Activated CD8-positive, alpha-beta memory T cell treated with anti-CD3 and anti-CD28 coated beads, Interleukin-2, amount 10 ng/mL, durations not matched to agents 7 days and 5 days (primary cell): ENCODE data around the gene RBM47. TPM values are rescaled to one million over a fixed set of nuclear protein-coding genes. Genes with fewer than 3 reads are reported as not detected.

Experiments
- ATAC-seq: fragments of 150-1000 bp; cut with Tn5 transposase; one replicate; pipeline ENCODE4 v1.10.0; 2021; ENCODE audit warnings: moderate library complexity
- CTCF ChIA-PET: fragments of 350-600 bp; sonication (Branson Sonifier 250); formaldehyde crosslinking; loops from one replicate; lab custom pipeline; 2021; ENCODE audit warnings: antibody characterized with exemption; lab: Charles Lee
- DNase-seq: peaks from one replicate; pipeline ENCODE4 v3.0.0-alpha.2; 2020
- H3K27ac Mint-ChIP-seq: one replicate; pipeline ENCODE4 v1.8.0; 2021; ENCODE audit warnings: mild to moderate bottlenecking, mixed read lengths
- H3K27me3 Mint-ChIP-seq: one replicate; pipeline ENCODE4 v1.8.0; 2021; ENCODE audit warnings: mixed read lengths
- H3K36me3 Mint-ChIP-seq: one replicate; pipeline ENCODE4 v1.8.0; 2021; ENCODE audit warnings: mild to moderate bottlenecking, mixed read lengths
- H3K4me1 Mint-ChIP-seq: one replicate; pipeline ENCODE4 v1.8.0; 2021; ENCODE audit warnings: mixed read lengths
- H3K4me3 Mint-ChIP-seq: one replicate; pipeline ENCODE4 v1.8.0; 2021; ENCODE audit warnings: mild to moderate bottlenecking, moderate library complexity, mixed read lengths
- H3K9me3 Mint-ChIP-seq: one replicate; pipeline ENCODE4 v1.8.0; 2022; ENCODE audit warnings: low read depth, mixed read lengths
- total RNA-seq, 2 experiments: library from RNA; stranded (reverse); gene quantifications; one replicate each; pipeline ENCODE4 v1.2.3, GENCODE V29; 2021

The RBM47 gene
- total RNA-seq, 2 experiments from 2014 or later, result 2.2 to 2.3 TPM

- Mint-ChIP-seq H3K36me3 (no peaks in the 10 kb centered on the region), H3K27ac (no peak overlapping the region), H3K27me3 (peaks cover 20% of the 10 kb centered on the region), H3K4me1 (no peaks in the 10 kb centered on the region), H3K4me3 (no peak overlapping the region), H3K9me3 (no peaks in the 10 kb centered on the region)
- DNase-seq, result no peak
- CTCF ChIA-PET, result no interaction called here
- no peak for ATAC-seq
Observed at GRCh38 chr4:40493160-40493559, 136.5 kb downstream of the RBM47 start.

DNA sequence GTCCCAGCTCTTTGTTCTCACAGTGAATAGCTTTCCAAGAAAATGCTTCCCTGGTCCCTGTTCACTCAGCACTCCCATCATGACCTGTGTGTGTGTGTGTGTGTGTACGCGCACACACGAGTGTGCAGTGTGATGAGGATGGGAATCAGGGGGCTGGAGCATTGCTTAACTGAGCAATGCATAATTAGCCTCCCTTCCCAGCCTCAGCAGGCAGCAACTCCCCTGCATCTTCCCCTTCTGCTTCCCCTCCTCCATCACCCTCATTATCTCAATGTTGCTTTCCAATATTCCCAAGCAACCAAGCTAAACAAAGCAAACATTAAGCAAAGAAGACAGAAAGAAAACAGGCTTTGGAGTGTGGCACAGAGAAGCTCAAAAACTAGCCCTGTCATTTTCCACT is 137.0 kb downstream of the RBM47 start:
- peaks cover 22% of the 10 kb centered on the region for H3K27me3 Mint-ChIP-seq
- no peaks in the 10 kb centered on the region for H3K9me3 Mint-ChIP-seq
- CTCF ChIA-PET, result no interaction called here
- no peak overlapping the region for H3K27ac Mint-ChIP-seq
- DNase-seq (no peak), ATAC-seq (no peak)
- no peaks in the 10 kb centered on the region for H3K4me1 Mint-ChIP-seq
- no peaks in the 10 kb centered on the region for H3K36me3 Mint-ChIP-seq
- no peak overlapping the region for H3K4me3 Mint-ChIP-seq

GRCh38 chr4:40490481-40490880 is 139.2 kb downstream of the RBM47 start:
- H3K4me1 Mint-ChIP-seq, result no peaks in the 10 kb centered on the region
- CTCF ChIA-PET, result interaction anchor here (0.8 kb wide), 1 partner anchor 10 kb away, joined by 3 read pairs; no protein-coding TSS in a partner anchor
- no peak overlapping the region for H3K27ac Mint-ChIP-seq
- peaks cover 2% of the 10 kb centered on the region for H3K9me3 Mint-ChIP-seq
- H3K4me3 Mint-ChIP-seq, result no peak overlapping the region
- no peaks in the 10 kb centered on the region for H3K36me3 Mint-ChIP-seq
- ATAC-seq (no peak), DNase-seq (no peak)
- H3K27me3 Mint-ChIP-seq, result peaks cover 31% of the 10 kb centered on the region

DNA sequence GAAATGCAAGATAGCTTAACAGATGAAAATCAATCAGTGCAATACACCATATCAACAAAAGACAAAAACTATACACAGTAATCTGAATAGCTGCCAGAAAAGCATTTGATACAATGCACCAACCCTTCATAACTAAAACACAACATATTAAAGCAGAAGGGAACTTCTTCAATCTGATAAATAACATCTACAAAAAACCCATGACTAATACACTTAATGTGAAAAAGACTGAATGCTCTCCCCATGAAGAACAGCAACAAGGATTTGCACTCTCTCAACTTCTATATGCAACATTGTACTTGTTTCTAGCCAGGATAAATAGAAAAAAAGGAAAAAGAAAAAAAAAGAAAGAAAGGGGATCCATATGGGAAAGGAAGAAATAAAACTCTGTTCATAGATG is 139.7 kb downstream of the RBM47 start:
- peaks cover 35% of the 10 kb centered on the region for H3K27me3 Mint-ChIP-seq
- DNase-seq (no peak), ATAC-seq (no peak)
- H3K4me1 Mint-ChIP-seq, result no peaks in the 10 kb centered on the region
- no peak overlapping the region for H3K27ac Mint-ChIP-seq
- no peak overlapping the region for H3K4me3 Mint-ChIP-seq
- no peaks in the 10 kb centered on the region for H3K36me3 Mint-ChIP-seq
- H3K9me3 Mint-ChIP-seq, result peaks cover 2% of the 10 kb centered on the region
- CTCF ChIA-PET, result no interaction called here

GRCh38 chr4:40486534-40486933 is 143.1 kb downstream of the RBM47 start:
- no peak overlapping the region for H3K27ac Mint-ChIP-seq
- H3K9me3 Mint-ChIP-seq, result peaks cover 2% of the 10 kb centered on the region
- H3K4me1 Mint-ChIP-seq, result no peaks in the 10 kb centered on the region
- no peaks in the 10 kb centered on the region for H3K36me3 Mint-ChIP-seq
- CTCF ChIA-PET, result no interaction called here
- H3K4me3 Mint-ChIP-seq, result no peak overlapping the region
- peaks cover 45% of the 10 kb centered on the region for H3K27me3 Mint-ChIP-seq
- ATAC-seq (no peak), DNase-seq (no peak)

DNA sequence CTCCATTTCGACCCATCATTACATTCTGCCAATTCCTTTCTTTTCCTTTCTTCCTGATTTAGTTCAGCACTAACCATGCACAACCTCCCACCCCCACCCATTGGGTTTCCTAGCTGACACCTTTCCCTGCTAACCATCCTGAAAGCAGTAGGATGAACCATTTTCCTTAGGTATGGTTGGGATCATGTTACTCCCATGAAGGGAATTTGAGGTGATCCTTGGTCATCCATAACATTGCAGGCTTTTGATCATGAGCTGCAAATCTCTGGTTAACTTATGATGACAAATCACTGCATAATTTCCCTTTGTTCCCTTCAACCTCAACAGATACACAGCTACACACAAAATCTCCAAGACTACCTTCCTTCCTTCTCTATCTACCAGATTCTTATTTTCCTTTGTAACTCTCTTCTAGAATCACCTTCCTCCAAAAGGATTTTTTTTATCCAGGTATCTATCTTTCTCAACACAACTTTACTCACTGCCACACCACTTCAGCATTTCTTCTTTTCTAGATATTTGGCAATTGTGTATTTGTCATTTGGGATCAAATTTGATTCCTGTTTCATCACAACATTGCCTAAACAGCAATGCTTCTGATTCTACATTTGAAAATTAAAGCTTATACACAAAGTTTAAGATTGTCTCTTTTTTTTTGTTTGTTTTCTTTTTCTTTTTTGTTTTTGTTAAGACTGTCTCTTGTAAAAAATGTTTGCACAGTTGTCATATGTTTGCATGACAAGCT is 145.1 kb downstream of the RBM47 start:
- Mint-ChIP-seq H3K27me3 (peaks cover 37% of the 10 kb centered on the region), H3K9me3 (peaks cover 2% of the 10 kb centered on the region), H3K36me3 (no peaks in the 10 kb centered on the region), H3K4me3 (no peak overlapping the region), H3K4me1 (no peaks in the 10 kb centered on the region), H3K27ac (no peak overlapping the region)
- ATAC-seq (no peak), DNase-seq (no peak)
- CTCF ChIA-PET, result no interaction called here

GRCh38 chr4:40482985-40483647 is 146.5 kb downstream of the RBM47 start:
- no peaks in the 10 kb centered on the region for H3K36me3 Mint-ChIP-seq
- DNase-seq (no peak), ATAC-seq (no peak)
- no peaks in the 10 kb centered on the region for H3K4me1 Mint-ChIP-seq
- H3K27ac Mint-ChIP-seq, result no peak overlapping the region
- no peak overlapping the region for H3K4me3 Mint-ChIP-seq
- H3K9me3 Mint-ChIP-seq, result peaks cover 2% of the 10 kb centered on the region
- H3K27me3 Mint-ChIP-seq, result peaks cover 32% of the 10 kb centered on the region
- CTCF ChIA-PET, result interaction anchor here (0.5 to 1.7 kb wide), 3 partner anchors 10 to 49 kb away, joined by 3 to 4 read pairs (median 3); no protein-coding TSS in a partner anchor

GRCh38 chr4:40481977-40482376 is 147.7 kb downstream of the RBM47 start:
- Mint-ChIP-seq H3K9me3 (peaks cover 2% of the 10 kb centered on the region), H3K27me3 (peaks cover 29% of the 10 kb centered on the region), H3K36me3 (no peaks in the 10 kb centered on the region), H3K4me3 (no peak overlapping the region), H3K4me1 (no peaks in the 10 kb centered on the region), H3K27ac (no peak overlapping the region)
- DNase-seq (no peak), ATAC-seq (no peak)
- CTCF ChIA-PET, result interaction anchor here (1.7 kb wide), 1 partner anchor 9 kb away, joined by 4 read pairs; no protein-coding TSS in a partner anchor

DNA sequence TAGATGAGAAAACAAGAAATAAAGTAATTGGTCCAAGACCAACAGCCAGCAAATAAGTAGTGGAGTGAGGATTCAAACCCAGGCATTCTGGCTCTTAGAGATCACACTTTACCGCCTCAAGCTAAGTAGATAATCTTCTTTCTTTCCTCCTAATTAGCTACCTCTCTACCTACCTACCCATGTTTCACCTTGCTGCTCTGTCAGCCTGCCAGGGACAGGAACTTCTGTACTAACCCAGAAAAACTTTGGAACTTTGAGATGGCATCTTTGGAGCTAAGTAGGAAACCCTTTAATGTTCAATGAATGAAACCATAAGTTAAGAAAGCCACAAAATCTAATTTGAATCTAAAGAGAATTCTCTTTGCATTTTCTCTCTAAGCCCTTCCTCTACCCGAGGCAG is 149.4 kb downstream of the RBM47 start:
- DNase-seq, result no peak
- no peak for ATAC-seq
- H3K4me1 Mint-ChIP-seq, result peaks cover 2% of the 10 kb centered on the region
- no peaks in the 10 kb centered on the region for H3K36me3 Mint-ChIP-seq
- CTCF ChIA-PET, result interaction anchor here (0.9 to 1.3 kb wide), 2 partner anchors 10 to 361 kb away, joined by 3 read pairs; no protein-coding TSS in a partner anchor
- peaks cover 21% of the 10 kb centered on the region for H3K27me3 Mint-ChIP-seq
- no peak overlapping the region for H3K27ac Mint-ChIP-seq
- no peaks in the 10 kb centered on the region for H3K9me3 Mint-ChIP-seq
- H3K4me3 Mint-ChIP-seq, result no peak overlapping the region

DNA sequence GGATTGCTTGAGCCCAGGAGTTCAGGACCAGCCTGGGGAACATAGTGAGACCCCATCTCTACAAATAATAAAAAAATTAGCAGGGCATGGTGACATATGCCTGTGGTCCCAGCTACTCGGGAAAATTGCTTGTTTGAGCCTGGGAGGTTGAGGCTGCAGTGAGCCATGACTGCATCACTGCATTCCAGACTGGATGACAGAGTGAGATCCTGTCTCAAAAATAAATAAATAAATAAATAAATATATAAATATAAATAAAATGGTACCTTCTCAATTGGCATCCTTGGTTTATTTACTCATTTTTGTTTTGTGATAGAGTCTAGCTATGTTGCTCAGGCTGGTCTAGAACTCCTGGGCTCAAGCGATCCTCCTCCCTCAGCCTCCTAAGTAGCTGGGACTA is 150.3 kb downstream of the RBM47 start:
- no peak for DNase-seq
- peaks cover 2% of the 10 kb centered on the region for H3K4me1 Mint-ChIP-seq
- CTCF ChIA-PET, result interaction anchor here (0.9 kb wide), 1 partner anchor 362 kb away, joined by 3 read pairs; no protein-coding TSS in a partner anchor
- no peak for ATAC-seq
- H3K4me3 Mint-ChIP-seq, result no peak overlapping the region
- H3K27me3 Mint-ChIP-seq, result peaks cover 13% of the 10 kb centered on the region
- no peaks in the 10 kb centered on the region for H3K36me3 Mint-ChIP-seq
- no peak overlapping the region for H3K27ac Mint-ChIP-seq
- no peaks in the 10 kb centered on the region for H3K9me3 Mint-ChIP-seq

DNA sequence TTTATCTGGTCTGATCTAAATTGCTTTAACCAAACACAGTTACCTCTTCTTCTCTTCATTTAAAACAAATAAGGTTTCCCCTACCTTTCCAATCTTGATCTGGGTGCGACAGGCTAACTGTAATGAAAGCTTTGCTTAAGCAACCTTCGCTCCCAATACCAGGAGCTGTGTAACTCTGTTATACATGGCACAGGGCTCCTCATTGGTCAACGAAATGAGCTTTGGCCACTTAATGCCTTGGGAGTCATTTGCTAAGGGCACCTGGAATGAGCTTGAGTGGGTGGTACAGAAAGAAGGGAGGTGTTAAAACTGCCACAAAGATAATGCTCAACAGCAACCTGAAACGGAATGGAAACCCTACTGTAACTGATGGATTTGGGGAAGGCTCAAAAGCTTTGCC is 154.1 kb downstream of the RBM47 start:
- DNase-seq (no peak), ATAC-seq (no peak)
- CTCF ChIA-PET, result no interaction called here
- Mint-ChIP-seq H3K27ac (no peak overlapping the region), H3K4me1 (peaks cover 6% of the 10 kb centered on the region), H3K9me3 (no peaks in the 10 kb centered on the region), H3K4me3 (no peak overlapping the region), H3K27me3 (peaks cover 2% of the 10 kb centered on the region), H3K36me3 (no peaks in the 10 kb centered on the region)

DNA sequence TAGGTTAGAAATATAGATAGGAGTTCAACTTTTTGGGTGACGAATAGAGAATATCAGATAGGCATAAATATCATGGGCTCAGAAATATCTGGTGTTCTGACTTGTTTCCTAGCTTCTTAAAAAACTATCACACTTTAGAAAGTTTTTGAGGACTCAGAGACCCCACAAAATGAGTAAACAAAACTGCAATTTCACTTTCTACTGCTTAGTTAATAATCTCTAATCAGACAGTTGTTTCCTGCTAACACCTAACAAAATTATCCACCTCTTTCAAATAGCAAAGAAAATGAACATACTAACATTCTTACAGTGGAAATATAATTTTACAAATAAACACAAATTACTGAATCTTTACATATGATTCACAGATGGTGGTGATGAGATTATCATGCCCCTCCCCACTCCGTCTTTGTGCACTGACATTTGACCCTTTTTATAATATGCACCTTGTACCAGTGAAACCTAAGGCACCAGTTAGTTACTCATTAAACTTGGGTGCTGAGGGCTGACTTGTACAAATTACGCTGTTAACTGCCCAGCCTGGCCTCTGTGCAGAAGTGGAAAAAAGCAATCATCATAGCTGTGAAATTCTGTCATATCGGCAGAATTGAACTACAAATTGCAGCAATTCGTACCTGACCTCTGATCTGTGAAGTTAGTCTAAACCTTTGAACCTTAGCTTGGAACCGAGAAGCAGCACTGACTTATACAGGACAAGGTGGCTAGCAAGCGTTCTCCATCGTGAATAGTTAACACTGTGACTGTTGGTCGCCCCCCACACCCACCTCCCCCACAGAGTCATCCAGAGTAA is 155.9 kb downstream of the RBM47 start:
- DNase-seq (no peak), ATAC-seq (no peak)
- CTCF ChIA-PET, result interaction anchor here (1.2 kb wide), 1 partner anchor 9 kb away, joined by 4 read pairs; no protein-coding TSS in a partner anchor
- Mint-ChIP-seq H3K36me3 (no peaks in the 10 kb centered on the region), H3K4me3 (no peak overlapping the region), H3K27me3 (peaks cover 4% of the 10 kb centered on the region), H3K4me1 (peaks cover 6% of the 10 kb centered on the region), H3K9me3 (no peaks in the 10 kb centered on the region), H3K27ac (no peak overlapping the region)

DNA sequence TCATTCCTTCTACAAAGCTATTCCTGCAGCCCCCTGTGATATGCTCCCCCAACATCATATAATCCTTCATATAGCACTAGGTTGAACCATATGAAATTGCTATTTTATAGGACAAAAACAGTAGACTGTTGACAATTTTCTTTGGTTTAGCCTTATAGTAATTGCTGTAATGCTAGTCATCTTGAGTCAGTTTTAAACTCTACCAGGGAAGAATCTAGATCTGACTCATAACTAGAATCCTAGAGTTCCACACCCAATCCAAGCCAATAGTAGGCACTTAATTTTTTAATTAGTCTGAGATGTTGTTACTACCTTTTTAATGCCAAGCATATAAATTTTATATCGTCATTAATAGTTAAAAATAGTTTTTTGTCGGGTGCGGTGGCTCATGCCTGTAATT is 157.7 kb downstream of the RBM47 start:
- Mint-ChIP-seq H3K27me3 (peaks cover 9% of the 10 kb centered on the region), H3K9me3 (no peaks in the 10 kb centered on the region), H3K36me3 (no peaks in the 10 kb centered on the region), H3K27ac (no peak overlapping the region), H3K4me3 (no peak overlapping the region), H3K4me1 (peaks cover 8% of the 10 kb centered on the region)
- DNase-seq (no peak), ATAC-seq (no peak)
- CTCF ChIA-PET, result no interaction called here
